GM12878 (cell line): ENCODE measurements around the gene WSCD1. TPM values are rescaled to one million over a fixed set of nuclear protein-coding genes. Genes with fewer than 3 reads are reported as not detected.

ENCODE experiments used
- ATAC-seq: fragments of 200-7000 bp; cut with Tn5 transposase; 3 replicates; pipeline ENCODE4 v1.9.1; 2020; ENCODE audit warnings: mild to moderate bottlenecking, moderate library complexity
- BruUV-seq: library from RNA; stranded (reverse); fragments of 400-500 nt; replicated peaks from 2 replicates; lab custom pipeline; 2021; lab: Mats Ljungman, UMichigan
- CTCF ChIA-PET: fragments of 300-600 bp; sonication (Branson Sonifier 250); formaldehyde crosslinking; extraction: SDS; loops from one replicate; lab custom pipeline; 2021; ENCODE audit warnings: inconsistent platforms; lab: Yijun Ruan, JAX
- POLR2A ChIA-PET: fragments of 350-600 bp; formaldehyde crosslinking; extraction: SDS; loops from one replicate; lab custom pipeline; 2021; ENCODE audit warnings: inconsistent platforms; lab: Charles Lee
- RAD21 ChIA-PET: fragments of 300-600 bp; sonication (Branson Sonifier 250); formaldehyde crosslinking; loops from one replicate; lab custom pipeline; 2023; ENCODE audit warnings: antibody characterized with exemption; ENCODE audit not compliant: unreplicated experiment; lab: Charles Lee
- SMC1A ChIA-PET: fragments of 300-600 bp; sonication (Branson Sonifier 250); formaldehyde crosslinking; loops from one replicate; lab custom pipeline; 2023; ENCODE audit not compliant: unreplicated experiment, uncharacterized antibody; lab: Charles Lee
- DNase-seq: peaks from one replicate; pipeline ENCODE4 v3.0.0-alpha.2; 2011; ENCODE audit warnings: low read depth, low spot score
- FAIRE-seq: peaks from 3 replicates; lab custom pipeline; 2011; peaks lifted over from hg19 to GRCh38; lab: Jason Lieb, UNC
- H2AFZ ChIP-seq: 2 replicates; pipeline ENCODE4 v1.6.0; 2011; ENCODE audit warnings: low read depth, low read length, control low read depth; ENCODE audit not compliant: control insufficient read depth
- H3K27ac ChIP-seq: 2 replicates; pipeline ENCODE4 v1.5.1; 2011; ENCODE audit warnings: control low read depth; ENCODE audit not compliant: control insufficient read depth, insufficient read depth
- H3K27me3 ChIP-seq, 2 experiments: replicated peaks in 1 of 2; 2 replicates each; pipeline versions ENCODE4 v1.6.0 to v1.6.1; 2011; ENCODE audit warnings: low read length in 1 of 2; ENCODE audit not compliant: control insufficient read depth in 2 of 2, insufficient read depth in 2 of 2
- H3K36me3 ChIP-seq, 2 experiments: 2 replicates each; pipeline ENCODE4 v1.5.1; 2011; ENCODE audit warnings: low read length in 1 of 2; ENCODE audit not compliant: control insufficient read depth in 2 of 2, insufficient read depth in 2 of 2
- H3K4me1 ChIP-seq: 2 replicates; pipeline ENCODE4 v1.6.1; 2011; ENCODE audit warnings: mild to moderate bottlenecking, low read length, moderate library complexity, mixed read lengths; ENCODE audit not compliant: control insufficient read depth, insufficient read depth
- H3K4me2 ChIP-seq: 2 replicates; pipeline ENCODE4 v1.6.0; 2011; ENCODE audit warnings: control low read depth; ENCODE audit not compliant: control insufficient read depth, insufficient read depth
- H3K4me3 ChIP-seq: fragments of 200-600 bp; sonication (generic); 2 replicates; pipeline ENCODE4 v1.5.1; 2016
- H3K79me2 ChIP-seq: 2 replicates; pipeline ENCODE4 v1.6.0; 2011; ENCODE audit warnings: low read length; ENCODE audit not compliant: control insufficient read depth, insufficient read depth
- H3K9ac ChIP-seq: 2 replicates; pipeline ENCODE4 v1.8.0; 2011; ENCODE audit warnings: low read length, control low read depth, mixed read lengths; ENCODE audit not compliant: control insufficient read depth, insufficient read depth
- H3K9me3 ChIP-seq: replicated peaks from 3 replicates; pipeline ENCODE4 v1.5.1; 2011; ENCODE audit warnings: mild to moderate bottlenecking, low read length; ENCODE audit not compliant: control insufficient read depth, insufficient read depth
- H4K20me1 ChIP-seq: 2 replicates; pipeline ENCODE4 v1.6.0; 2011; ENCODE audit not compliant: control insufficient read depth, insufficient read depth
- BACH1 ChIP-seq: fragments of 450-650 bp; IDR thresholded peaks from 2 replicates; pipeline ENCODE4 v1.6.1; 2017; ENCODE audit warnings: mild to moderate bottlenecking, borderline replicate concordance
- CEBPB ChIP-seq, 2 experiments: fragments of 150-350 bp in 1 of 2; IDR thresholded peaks; 2 replicates each; pipeline ENCODE4 v1.6.1; 2012 to 2014; ENCODE audit warnings: low read depth in 2 of 2, low read length in 2 of 2, borderline replicate concordance in 1 of 2, inconsistent platforms in 1 of 2
- CREM ChIP-seq: IDR thresholded peaks from 2 replicates; pipeline ENCODE4 v1.6.1; 2014; ENCODE audit warnings: antibody characterized with exemption, low read depth
- ESRRA ChIP-seq: IDR thresholded peaks from 2 replicates; pipeline ENCODE4 v1.6.1; 2012; ENCODE audit warnings: mild to moderate bottlenecking, low read length, improper control_type of control experiment
- HDAC6 ChIP-seq: fragments of 200-600 bp; sonication (generic); IDR thresholded peaks from one replicate; pipeline ENCODE4 v1.8.0; 2017; ENCODE audit warnings: antibody characterized with exemption; ENCODE audit not compliant: unreplicated experiment
- MYC ChIP-seq: IDR thresholded peaks from 2 replicates; pipeline ENCODE4 v1.6.1; 2011; ENCODE audit warnings: mild to moderate bottlenecking, low read length, moderate library complexity, inconsistent platforms; ENCODE audit not compliant: insufficient read depth, insufficient replicate concordance, insufficient read length, severe bottlenecking
- NR2C1 ChIP-seq: fragments of 450-650 bp; IDR thresholded peaks from 2 replicates; pipeline ENCODE4 v1.6.1; 2017; ENCODE audit warnings: antibody characterized with exemption, mild to moderate bottlenecking, moderate library complexity
- NRF1 ChIP-seq: conservative IDR thresholded peaks from 2 replicates; pipeline ENCODE4 v1.6.1; 2011; ENCODE audit warnings: mild to moderate bottlenecking, low read depth, low read length, improper control_type of control experiment
- POLR2A ChIP-seq: IDR thresholded peaks from 2 replicates; pipeline ENCODE4 v1.6.1; 2011; ENCODE audit warnings: low read depth, mild to moderate bottlenecking, low read length
- SREBF2 ChIP-seq: IDR thresholded peaks from 2 replicates; pipeline ENCODE4 v1.6.1; 2012; ENCODE audit warnings: mild to moderate bottlenecking, low read length
- ZNF217 ChIP-seq: fragments of 450-650 bp; IDR thresholded peaks from 2 replicates; pipeline ENCODE4 v1.6.1; 2017; ENCODE audit warnings: antibody characterized with exemption, mild to moderate bottlenecking
- WGBS: methylation state at CpG from one replicate; pipeline ENCODE4 v1.1.6; 2016; ENCODE audit warnings: low lambda C conversion rate; ENCODE audit not compliant: insufficient replicate concordance, insufficient coverage; ENCODE audit errors: missing lambda C conversion rate; 5-methylcytosine and 5-hydroxymethylcytosine counted together
- in situ Hi-C: fragments of 300-500 bp; cut with MboI; formaldehyde crosslinking; loops from 9 replicates; pipeline ENCODE4 v1.14.3; 2018; ENCODE audit warnings: mixed read lengths
- intact Hi-C: fragments of 100-400 bp; cut with micrococcal nuclease; formaldehyde crosslinking; loops from one replicate; pipeline ENCODE4 v1.14.2; 2022; ENCODE audit not compliant: unreplicated experiment
- polyA plus RNA-seq, 11 experiments: library from polyadenylated mRNA; depleted of rRNA in 4 of 11; unstranded in 6 of 11; stranded (reverse) in 5 of 11; fragments of >200 nt; fragmentation: Nextera tagmentation in 4 of 11; fragmentation: Illumina TruSeq in 1 of 11; extraction: Ambion mirVana in 4 of 11; extraction: Trizol in 1 of 11; gene quantifications; 1 replicate in 1 of 11; 2 replicates in 10 of 11; pipeline versions ENCODE4 v1.2.1 to v1.2.3, GENCODE V29; 2011 to 2016; ENCODE audit warnings: inconsistent platforms in 2 of 11, missing spikeins in 2 of 11, low read depth in 1 of 11
- total RNA-seq, 4 experiments: library from RNA; depleted of rRNA in 3 of 4; stranded (reverse); fragments of >200 nt in 3 of 4; fragmentation: Illumina TruSeq in 1 of 4; extraction: Trizol in 1 of 4; gene quantifications; 2 replicates each; pipeline versions ENCODE4 v1.2.1 to v1.2.3, GENCODE V29; 2013 to 2021
- TF ChIP-seq, protein P1 (sequence below): IDR thresholded peaks from 2 replicates; pipeline ENCODE4 v1.6.1; 2012; ENCODE audit warnings: low read depth, low read length, improper control_type of control experiment
- TF ChIP-seq, protein P2 (sequence below): fragments of 450-650 bp; formaldehyde crosslinking; IDR thresholded peaks from 2 replicates; pipeline ENCODE4 v1.4.0; 2022; ENCODE audit warnings: mild to moderate bottlenecking, moderate library complexity

The WSCD1 gene
- total and polyA plus RNA-seq, 10 of the 15 experiments (the other 5 are each of a cell fraction or from before 2014, with no cell fraction given), result 0.01 to 0.16 TPM; not detected in 8

DNA sequence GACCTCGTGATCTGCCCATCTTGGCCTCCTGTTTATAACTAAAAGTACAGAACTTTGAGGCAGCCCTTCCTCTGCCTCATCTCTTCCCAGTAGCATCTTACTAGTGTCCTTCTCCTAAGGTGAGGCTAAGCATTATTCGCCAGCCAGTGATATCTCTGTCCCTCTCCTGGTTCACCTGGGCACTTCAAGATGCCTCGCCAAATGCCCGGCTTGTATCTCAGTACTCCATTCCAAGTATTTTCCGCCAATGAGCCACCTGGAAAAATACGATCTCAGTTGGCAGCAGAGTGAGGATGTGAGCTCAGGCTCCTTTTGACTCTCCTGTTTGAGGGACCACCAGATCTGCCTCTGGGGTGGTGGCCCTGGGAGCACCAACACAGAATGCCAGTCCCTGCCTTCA is 25.9 kb upstream of the WSCD1 start:
- no peaks in the 10 kb centered on the region for H3K9me3 ChIP-seq
- CTCF ChIA-PET, result interaction anchor here (0.6 kb wide), 1 partner anchor 1219 kb away, joined by 3 read pairs; no protein-coding TSS in a partner anchor
- no peaks in the 10 kb centered on the region; the same call in 1 of the 2 replicates for H4K20me1 ChIP-seq
- no peak overlapping the region for H3K9ac ChIP-seq
- no peak overlapping the region for H2AFZ ChIP-seq
- H3K36me3 ChIP-seq, result no peaks in the 10 kb centered on the region
- in situ Hi-C loops (no loop called here), intact Hi-C loops (no loop called here)
- no peak overlapping the region for H3K27ac ChIP-seq
- no peak for FAIRE-seq
- 26% methylated on average over 6 of the region's 6 CpGs for WGBS
- H3K4me2 ChIP-seq, result no peak overlapping the region
- H3K27me3 ChIP-seq, result no peaks in the 10 kb centered on the region
- BruUV-seq, result no TSS peak
- SMC1A ChIA-PET, result no interaction called here
- ATAC-seq, result no peak
- RAD21 ChIA-PET, result no interaction called here
- no peak for DNase-seq
- no peaks in the 10 kb centered on the region for H3K79me2 ChIP-seq
- POLR2A ChIA-PET, result no interaction called here
- TF ChIP-seq HDAC6 (no peak), ZNF217 (no peak), BACH1 (no peak), NRF1 (no peak), MYC (no peak), SREBF2 (no peak), POLR2A (no peak), CREM (no peak), ESRRA (no peak), NR2C1 (no peak), CEBPB (IDR thresholded peaks at IDR 0.05; ENCODE audit: borderline replicate concordance in 1 of 2, low read depth in 2 of 2, low read length in 2 of 2) (no peak)
- TF ChIP-seq, protein P1, sequence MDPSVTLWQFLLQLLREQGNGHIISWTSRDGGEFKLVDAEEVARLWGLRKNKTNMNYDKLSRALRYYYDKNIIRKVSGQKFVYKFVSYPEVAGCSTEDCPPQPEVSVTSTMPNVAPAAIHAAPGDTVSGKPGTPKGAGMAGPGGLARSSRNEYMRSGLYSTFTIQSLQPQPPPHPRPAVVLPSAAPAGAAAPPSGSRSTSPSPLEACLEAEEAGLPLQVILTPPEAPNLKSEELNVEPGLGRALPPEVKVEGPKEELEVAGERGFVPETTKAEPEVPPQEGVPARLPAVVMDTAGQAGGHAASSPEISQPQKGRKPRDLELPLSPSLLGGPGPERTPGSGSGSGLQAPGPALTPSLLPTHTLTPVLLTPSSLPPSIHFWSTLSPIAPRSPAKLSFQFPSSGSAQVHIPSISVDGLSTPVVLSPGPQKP, result no peak
- TF ChIP-seq, protein P2, sequence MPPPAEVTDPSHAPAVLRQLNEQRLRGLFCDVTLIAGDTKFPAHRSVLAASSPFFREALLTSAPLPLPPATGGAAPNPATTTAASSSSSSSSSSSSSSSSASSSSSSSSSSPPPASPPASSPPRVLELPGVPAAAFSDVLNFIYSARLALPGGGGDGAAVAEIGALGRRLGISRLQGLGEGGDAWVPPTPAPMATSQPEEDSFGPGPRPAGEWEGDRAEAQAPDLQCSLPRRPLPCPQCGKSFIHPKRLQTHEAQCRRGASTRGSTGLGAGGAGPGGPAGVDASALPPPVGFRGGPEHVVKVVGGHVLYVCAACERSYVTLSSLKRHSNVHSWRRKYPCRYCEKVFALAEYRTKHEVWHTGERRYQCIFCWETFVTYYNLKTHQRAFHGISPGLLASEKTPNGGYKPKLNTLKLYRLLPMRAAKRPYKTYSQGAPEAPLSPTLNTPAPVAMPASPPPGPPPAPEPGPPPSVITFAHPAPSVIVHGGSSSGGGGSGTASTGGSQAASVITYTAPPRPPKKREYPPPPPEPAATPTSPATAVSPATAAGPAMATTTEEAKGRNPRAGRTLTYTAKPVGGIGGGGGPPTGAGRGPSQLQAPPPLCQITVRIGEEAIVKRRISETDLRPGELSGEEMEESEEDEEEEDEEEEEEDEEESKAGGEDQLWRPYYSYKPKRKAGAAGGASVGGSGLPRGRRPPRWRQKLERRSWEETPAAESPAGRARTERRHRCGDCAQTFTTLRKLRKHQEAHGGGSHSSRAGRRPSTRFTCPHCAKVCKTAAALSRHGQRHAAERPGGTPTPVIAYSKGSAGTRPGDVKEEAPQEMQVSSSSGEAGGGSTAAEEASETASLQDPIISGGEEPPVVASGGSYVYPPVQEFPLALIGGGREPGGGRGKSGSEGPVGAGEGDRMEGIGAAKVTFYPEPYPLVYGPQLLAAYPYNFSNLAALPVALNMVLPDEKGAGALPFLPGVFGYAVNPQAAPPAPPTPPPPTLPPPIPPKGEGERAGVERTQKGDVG (CRISPR knock-in tag), result no peak
- H3K4me3 ChIP-seq, result no peak overlapping the region
- H3K4me1 ChIP-seq, result no peaks in the 10 kb centered on the region
